ENCODE data around the gene SF3B5.
A peak's percentile ranks its signal among the peaks of the same experiment; 100 is the strongest.

Gene SF3B5

DNA sequence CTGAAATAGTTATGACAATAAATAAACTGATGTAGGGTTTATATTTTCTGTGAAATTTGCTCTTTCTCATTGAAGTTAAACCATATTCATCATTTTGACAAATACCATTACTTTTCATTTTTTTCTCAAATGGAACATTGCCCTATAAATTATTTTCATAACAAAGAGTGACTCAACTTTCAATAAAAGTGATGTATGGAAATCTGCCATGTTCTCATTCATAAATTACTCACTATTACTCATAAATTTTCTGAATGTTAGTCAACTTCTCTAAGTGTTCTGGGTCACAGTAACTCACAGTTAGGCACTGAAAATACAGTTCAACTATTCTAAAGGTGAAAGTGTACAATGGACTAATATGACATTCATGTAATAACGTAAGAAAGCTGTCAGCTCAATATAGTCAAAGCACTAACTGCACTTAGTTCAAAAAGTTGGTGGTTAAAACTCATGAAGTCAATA, 35.9 kb upstream of the SF3B5 start:
- TF ChIP-seq, protein P1, sequence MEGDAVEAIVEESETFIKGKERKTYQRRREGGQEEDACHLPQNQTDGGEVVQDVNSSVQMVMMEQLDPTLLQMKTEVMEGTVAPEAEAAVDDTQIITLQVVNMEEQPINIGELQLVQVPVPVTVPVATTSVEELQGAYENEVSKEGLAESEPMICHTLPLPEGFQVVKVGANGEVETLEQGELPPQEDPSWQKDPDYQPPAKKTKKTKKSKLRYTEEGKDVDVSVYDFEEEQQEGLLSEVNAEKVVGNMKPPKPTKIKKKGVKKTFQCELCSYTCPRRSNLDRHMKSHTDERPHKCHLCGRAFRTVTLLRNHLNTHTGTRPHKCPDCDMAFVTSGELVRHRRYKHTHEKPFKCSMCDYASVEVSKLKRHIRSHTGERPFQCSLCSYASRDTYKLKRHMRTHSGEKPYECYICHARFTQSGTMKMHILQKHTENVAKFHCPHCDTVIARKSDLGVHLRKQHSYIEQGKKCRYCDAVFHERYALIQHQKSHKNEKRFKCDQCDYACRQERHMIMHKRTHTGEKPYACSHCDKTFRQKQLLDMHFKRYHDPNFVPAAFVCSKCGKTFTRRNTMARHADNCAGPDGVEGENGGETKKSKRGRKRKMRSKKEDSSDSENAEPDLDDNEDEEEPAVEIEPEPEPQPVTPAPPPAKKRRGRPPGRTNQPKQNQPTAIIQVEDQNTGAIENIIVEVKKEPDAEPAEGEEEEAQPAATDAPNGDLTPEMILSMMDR (IDR thresholded peaks at IDR 0.05), result no peak
- H3K27me3 Mint-ChIP-seq (ENCODE audit: low read depth, poor library complexity), result peaks cover 22% of the 10 kb centered on the region
- DNase-seq, result no peak

DNA sequence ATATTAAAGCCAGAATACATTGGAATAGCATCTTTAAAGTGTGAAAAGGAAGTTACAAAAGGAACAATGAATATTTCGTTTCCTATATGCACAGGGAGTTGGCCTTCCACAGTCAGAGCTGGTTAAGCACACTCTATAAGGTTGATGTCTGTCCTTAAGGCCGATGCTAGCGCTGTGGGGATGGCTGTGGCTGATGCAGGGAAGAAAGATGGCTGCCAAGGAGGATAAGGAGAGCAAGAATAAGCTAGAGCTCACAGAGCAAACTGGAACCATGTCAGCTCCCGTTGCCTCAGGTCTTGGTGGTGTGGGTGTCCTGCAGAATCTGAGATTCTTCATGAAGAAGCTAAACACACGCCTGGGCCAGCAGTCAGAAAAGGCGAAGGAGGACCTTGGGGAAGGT, 34.1 kb upstream of the SF3B5 start:
- Mint-ChIP-seq H3K4me3 (no peak overlapping the region), H3K4me1 (no peaks in the 10 kb centered on the region), H3K27me3 (ENCODE audit: low read depth, poor library complexity) (peaks cover 27% of the 10 kb centered on the region), H3K9me3 (no peaks in the 10 kb centered on the region), H3K27ac (no peak overlapping the region), H3K36me3 (ENCODE audit: low read depth) (no peaks in the 10 kb centered on the region)
- DNase-seq, result no peak
- TF ChIP-seq, protein P1 (IDR thresholded peaks at IDR 0.05), result no peak

More for the DNA sequence above, 35.9 kb upstream of the SF3B5 start:
- H3K4me3 Mint-ChIP-seq, result no peak overlapping the region
- no peaks in the 10 kb centered on the region for H3K9me3 Mint-ChIP-seq
- H3K4me1 Mint-ChIP-seq, result no peaks in the 10 kb centered on the region
- H3K27ac Mint-ChIP-seq, result no peak overlapping the region
- no peaks in the 10 kb centered on the region for H3K36me3 Mint-ChIP-seq (ENCODE audit: low read depth)

DNA sequence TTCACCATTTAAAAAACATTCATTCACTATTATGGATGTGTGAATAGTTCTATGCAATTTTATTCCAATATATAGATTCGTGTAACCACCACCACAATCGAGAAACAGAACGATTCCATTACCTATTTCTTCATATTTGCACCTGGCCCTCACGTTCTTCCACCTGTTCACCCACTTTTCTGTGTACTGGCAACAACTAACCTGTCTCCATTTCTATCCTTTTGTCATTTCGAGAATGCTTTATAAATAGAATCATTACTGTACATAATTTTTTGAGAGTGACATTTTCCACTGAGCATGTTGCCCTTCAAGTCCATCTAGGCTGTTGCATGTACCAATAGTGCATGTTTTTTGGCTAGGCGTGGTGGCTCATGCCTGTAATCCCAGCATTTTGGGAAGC, 31.7 kb upstream of the SF3B5 start:
- no peaks in the 10 kb centered on the region for H3K4me1 Mint-ChIP-seq
- no peaks in the 10 kb centered on the region for H3K36me3 Mint-ChIP-seq (ENCODE audit: low read depth)
- no peak overlapping the region for H3K4me3 Mint-ChIP-seq
- peaks cover 28% of the 10 kb centered on the region for H3K27me3 Mint-ChIP-seq (ENCODE audit: low read depth, poor library complexity)
- H3K9me3 Mint-ChIP-seq, result no peaks in the 10 kb centered on the region
- DNase-seq, result no peak
- TF ChIP-seq, protein P1 (IDR thresholded peaks at IDR 0.05), result no peak
- H3K27ac Mint-ChIP-seq, result no peak overlapping the region

DNA sequence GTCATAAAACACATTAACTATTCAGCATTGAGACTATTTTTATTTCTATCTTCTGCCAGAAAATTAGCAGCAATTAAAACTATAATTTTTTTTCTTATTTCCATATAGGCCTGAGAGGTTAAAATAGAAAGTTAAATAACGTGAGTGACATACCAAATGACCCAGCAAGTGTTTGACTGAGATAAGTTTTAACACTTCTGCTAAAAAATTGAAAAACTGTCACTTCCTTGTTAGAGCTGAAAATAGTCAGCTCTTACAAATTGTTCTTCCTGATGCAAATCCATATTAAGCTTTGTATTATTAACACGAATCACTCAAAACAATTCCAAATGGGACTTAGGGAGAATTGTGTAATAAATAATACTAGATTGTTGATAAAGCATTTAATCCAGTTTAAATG, 28.5 kb upstream of the SF3B5 start:
- TF ChIP-seq, protein P1 (IDR thresholded peaks at IDR 0.05), result no peak
- Mint-ChIP-seq H3K9me3 (no peaks in the 10 kb centered on the region), H3K27ac (no peak overlapping the region), H3K36me3 (ENCODE audit: low read depth) (no peaks in the 10 kb centered on the region), H3K4me1 (no peaks in the 10 kb centered on the region), H3K27me3 (ENCODE audit: low read depth, poor library complexity) (peaks cover 22% of the 10 kb centered on the region), H3K4me3 (no peak overlapping the region)
- no peak for DNase-seq

DNA sequence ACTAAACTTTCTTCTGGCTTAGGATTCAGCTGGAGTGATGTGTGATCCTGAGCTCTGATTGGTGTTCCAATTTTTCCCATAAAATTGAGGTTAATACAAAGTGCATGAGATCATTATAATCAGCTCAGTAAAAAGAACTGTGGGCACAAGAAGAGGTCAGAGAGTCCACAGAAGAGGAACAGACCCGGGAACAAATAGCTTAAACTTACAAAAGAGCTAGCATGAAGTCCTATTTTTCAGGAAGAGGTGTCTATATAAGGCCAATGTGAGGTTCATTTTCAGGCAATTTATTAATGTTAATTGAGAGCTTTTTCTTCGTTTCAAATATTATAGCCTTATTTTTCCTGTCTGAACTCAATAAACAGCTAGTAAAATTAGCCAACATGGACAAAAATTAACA, 28.0 kb upstream of the SF3B5 start:
- no peaks in the 10 kb centered on the region for H3K9me3 Mint-ChIP-seq
- H3K4me1 Mint-ChIP-seq, result no peaks in the 10 kb centered on the region
- TF ChIP-seq, protein P1 (IDR thresholded peaks at IDR 0.05), result no peak
- DNase-seq, result no peak
- H3K27me3 Mint-ChIP-seq (ENCODE audit: low read depth, poor library complexity), result peaks cover 24% of the 10 kb centered on the region
- H3K4me3 Mint-ChIP-seq, result no peak overlapping the region
- no peaks in the 10 kb centered on the region for H3K36me3 Mint-ChIP-seq (ENCODE audit: low read depth)
- H3K27ac Mint-ChIP-seq, result peak overlapping the region; percentile 16

DNA sequence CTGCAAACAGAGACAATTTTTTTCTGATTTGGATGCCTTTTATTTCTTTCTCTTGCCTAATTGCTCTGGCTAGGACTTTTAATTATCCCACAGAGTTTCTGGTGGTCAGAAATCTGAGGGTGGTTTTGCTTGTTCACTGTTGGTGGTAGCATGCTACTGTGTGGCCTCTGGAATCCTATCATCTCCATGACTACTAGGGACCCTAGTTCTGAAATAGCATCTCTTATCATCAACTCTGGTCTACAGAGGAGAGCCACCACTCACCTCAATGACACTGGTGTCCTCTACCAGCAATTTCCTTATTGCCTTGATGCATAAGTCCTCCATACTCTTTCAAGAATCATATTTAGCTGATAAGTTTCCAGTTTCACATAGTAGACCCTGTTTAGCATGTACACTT, 27.5 kb upstream of the SF3B5 start:
- Mint-ChIP-seq H3K4me3 (no peak overlapping the region), H3K36me3 (ENCODE audit: low read depth) (no peaks in the 10 kb centered on the region), H3K4me1 (no peaks in the 10 kb centered on the region), H3K27ac (peak overlapping the region; percentile 16), H3K9me3 (no peaks in the 10 kb centered on the region), H3K27me3 (ENCODE audit: low read depth, poor library complexity) (peaks cover 24% of the 10 kb centered on the region)
- no peak for DNase-seq
- TF ChIP-seq, protein P1 (IDR thresholded peaks at IDR 0.05), result no peak

Measured in nephron progenitor cell (in vitro differentiated cells).